B cell (primary cell): ENCODE data around the gene ING4. TPM values are rescaled to one million over a fixed set of nuclear protein-coding genes. Genes with fewer than 3 reads are reported as not detected.

ENCODE experiments used
- ATAC-seq: fragments of 200-7000 bp; cut with Tn5 transposase; one replicate; pipeline ENCODE4 v1.10.0; 2021; ENCODE audit warnings: low read depth, mild to moderate bottlenecking, moderate number of reproducible peaks, moderate library complexity
- CTCF ChIA-PET: fragments of 350-600 bp; sonication (Branson Sonifier 250); formaldehyde crosslinking; loops from one replicate; lab custom pipeline; 2021; ENCODE audit warnings: antibody characterized with exemption, inconsistent platforms; lab: Charles Lee
- POLR2A ChIA-PET: fragments of 350-600 bp; sonication (Branson Sonifier 250); formaldehyde crosslinking; loops from one replicate; lab custom pipeline; 2021; ENCODE audit warnings: antibody characterized with exemption; lab: Charles Lee
- DNase-seq: peaks from one replicate; pipeline ENCODE4 v3.0.0; 2013
- H2AFZ ChIP-seq: 2 replicates; pipeline ENCODE4 v1.6.1; 2012; ENCODE audit warnings: mild to moderate bottlenecking, low read depth, low read length; ENCODE audit not compliant: insufficient read depth, poor library complexity, severe bottlenecking
- H3K27ac ChIP-seq, 2 donors: 1 replicate in 1 of 2; 2 replicates in 1 of 2; pipeline ENCODE4 v1.5.1; 2012 to 2013; ENCODE audit warnings: low read length in 2 of 2, mild to moderate bottlenecking in 2 of 2, moderate library complexity in 1 of 2
- H3K27me3 ChIP-seq, 4 experiments: fragments of 200-600 bp in 1 of 4; sonication (generic) in 1 of 4; replicated peaks in 1 of 4; 1 replicate in 2 of 4; 2 replicates in 2 of 4; pipeline versions ENCODE4 v1.6.1 to v1.7.0; 2013 to 2016; ENCODE audit warnings: low read length in 3 of 4, mild to moderate bottlenecking in 2 of 4, mixed read lengths in 1 of 4, moderate library complexity in 1 of 4; ENCODE audit not compliant: insufficient read depth in 4 of 4, control insufficient read depth in 3 of 4; ENCODE audit errors: control extremely low read depth in 1 of 4
- H3K36me3 ChIP-seq, 2 experiments: replicated peaks in 1 of 2; 1 replicate in 1 of 2; 2 replicates in 1 of 2; pipeline versions ENCODE4 v1.6.1 to v1.7.1; 2013; ENCODE audit warnings: low read length in 1 of 2; ENCODE audit not compliant: insufficient read depth in 2 of 2, control insufficient read depth in 1 of 2; ENCODE audit errors: control extremely low read depth in 1 of 2, extremely low read depth in 1 of 2
- H3K4me1 ChIP-seq, 2 donors: fragments of 200-600 bp in 1 of 2; sonication (generic) in 1 of 2; 1 replicate in 1 of 2; 2 replicates in 1 of 2; pipeline versions ENCODE4 v1.5.1 to v1.6.1; 2013 to 2017; ENCODE audit warnings: low read length in 2 of 2; ENCODE audit not compliant: control insufficient read depth in 2 of 2, insufficient read depth in 2 of 2
- H3K4me2 ChIP-seq: replicated peaks from 2 replicates; pipeline ENCODE3; 2012; ENCODE audit warnings: mild to moderate bottlenecking, low read depth, low read length; ENCODE audit not compliant: poor library complexity, severe bottlenecking
- H3K4me3 ChIP-seq, 5 experiments: fragments of 200-600 bp in 1 of 5; sonication (generic) in 1 of 5; 1 replicate in 3 of 5; 2 replicates in 2 of 5; pipeline versions ENCODE4 v1.5.1 to v1.7.0; 2011 to 2016; ENCODE audit warnings: low read length in 4 of 5, mild to moderate bottlenecking in 4 of 5, low read depth in 2 of 5, control low read depth in 1 of 5, moderate library complexity in 1 of 5; ENCODE audit not compliant: insufficient read depth in 1 of 5; ENCODE audit errors: control extremely low read depth in 1 of 5, extremely low read depth in 1 of 5
- H3K79me2 ChIP-seq: fragments of 200-600 bp; sonication (generic); one replicate; pipeline ENCODE4 v1.6.0; 2016; ENCODE audit warnings: low read length; ENCODE audit not compliant: control insufficient read depth, insufficient read depth
- H3K9ac ChIP-seq: fragments of 200-600 bp; sonication (generic); 2 replicates; pipeline ENCODE4 v1.6.1; 2017; ENCODE audit warnings: mild to moderate bottlenecking, low read length, moderate library complexity
- H3K9me3 ChIP-seq, 3 donors: one replicate each; pipeline versions ENCODE4 v1.6.1 to v1.7.1; 2013; ENCODE audit warnings: low read length in 2 of 3; ENCODE audit not compliant: control insufficient read depth in 2 of 3, insufficient read depth in 1 of 3; ENCODE audit errors: control extremely low read depth in 1 of 3
- H4K20me1 ChIP-seq: 2 replicates; pipeline ENCODE4 v1.6.0; 2012; ENCODE audit warnings: mild to moderate bottlenecking, low read length; ENCODE audit not compliant: insufficient read depth, control insufficient read depth, poor library complexity, severe bottlenecking
- H3K27ac Mint-ChIP-seq: one replicate; pipeline ENCODE4 v1.8.0; 2021; ENCODE audit warnings: mixed read lengths
- H3K27me3 Mint-ChIP-seq: one replicate; pipeline ENCODE4 v1.8.0; 2021; ENCODE audit warnings: mixed read lengths
- H3K4me1 Mint-ChIP-seq: one replicate; pipeline ENCODE4 v1.8.0; 2021; ENCODE audit warnings: mixed read lengths
- H3K4me3 Mint-ChIP-seq: one replicate; pipeline ENCODE4 v1.8.0; 2021; ENCODE audit warnings: mixed read lengths
- H3K9me3 Mint-ChIP-seq: one replicate; pipeline ENCODE4 v1.8.0; 2022; ENCODE audit warnings: mixed read lengths; ENCODE audit not compliant: insufficient read depth
- EZH2 ChIP-seq: IDR thresholded peaks from 2 replicates; pipeline ENCODE4 v1.6.1; 2012; ENCODE audit warnings: borderline replicate concordance, low read depth, mild to moderate bottlenecking, moderate library complexity, low read length; ENCODE audit not compliant: insufficient read depth, poor library complexity, severe bottlenecking
- whole genome bisulfite sequencing: methylation state at CpG from one replicate; pipeline ENCODE4 v1.1.5; 2013; ENCODE audit warnings: missing lambda C conversion rate; ENCODE audit not compliant: insufficient coverage; 5-methylcytosine and 5-hydroxymethylcytosine counted together
- intact Hi-C: fragments of 100-400 bp; cut with micrococcal nuclease; formaldehyde crosslinking; loops from one replicate; pipeline ENCODE4 v1.10.0; 2022
- polyA plus RNA-seq: library from polyadenylated mRNA; depleted of rRNA; stranded (reverse); fragments of >200 nt; gene quantifications from 2 replicates; pipeline ENCODE4 v1.2.3, GENCODE V29; 2012
- total RNA-seq, 2 donors: library from RNA; stranded (reverse); fragments of 120-200 nt in 1 of 2; gene quantifications; 1 replicate in 1 of 2; 2 replicates in 1 of 2; pipeline versions ENCODE4 v1.2.3 to v1.2.4, GENCODE V29; 2013 to 2022
- TF ChIP-seq, protein P1 (sequence below): fragments of 200-600 bp; IDR thresholded peaks from one replicate; pipeline ENCODE4 v1.8.0; 2022; ENCODE audit warnings: antibody characterized with exemption, mild to moderate bottlenecking

ING4 gene
- total and polyA plus RNA-seq, 2 donors (not counting 1 experiment from before 2014, with no cell fraction given), result 81.1 to 110 TPM

DNA sequence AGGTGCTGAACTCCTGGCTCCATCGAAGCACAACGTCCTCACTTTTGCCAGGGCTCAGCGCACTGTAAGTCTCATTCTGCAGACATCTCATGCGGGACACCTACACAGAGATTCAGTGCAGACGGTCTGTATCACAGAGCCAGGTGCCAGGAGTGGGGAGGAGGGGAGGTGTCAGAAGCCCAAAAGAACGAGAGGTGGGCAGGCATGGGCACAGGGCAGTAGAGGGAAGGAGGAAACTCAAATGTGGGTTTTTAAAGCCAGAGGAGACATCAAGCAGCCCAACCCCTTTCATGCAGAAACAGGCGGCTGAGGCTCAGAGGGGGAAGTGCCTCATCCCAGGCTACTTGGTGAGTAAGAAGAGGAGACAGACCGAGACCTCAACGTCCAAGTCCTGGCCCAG lies 24.6 kb downstream of the ING4 start:
- Mint-ChIP-seq H3K9me3 (no peaks in the 10 kb centered on the region), H3K27ac (peak overlapping the region; percentile 97), H3K4me3 (peak overlapping the region; percentile 82), H3K27me3 (no peaks in the 10 kb centered on the region), H3K4me1 (peaks cover 66% of the 10 kb centered on the region)
- TF ChIP-seq EZH2, result no peak
- TF ChIP-seq, protein P1, sequence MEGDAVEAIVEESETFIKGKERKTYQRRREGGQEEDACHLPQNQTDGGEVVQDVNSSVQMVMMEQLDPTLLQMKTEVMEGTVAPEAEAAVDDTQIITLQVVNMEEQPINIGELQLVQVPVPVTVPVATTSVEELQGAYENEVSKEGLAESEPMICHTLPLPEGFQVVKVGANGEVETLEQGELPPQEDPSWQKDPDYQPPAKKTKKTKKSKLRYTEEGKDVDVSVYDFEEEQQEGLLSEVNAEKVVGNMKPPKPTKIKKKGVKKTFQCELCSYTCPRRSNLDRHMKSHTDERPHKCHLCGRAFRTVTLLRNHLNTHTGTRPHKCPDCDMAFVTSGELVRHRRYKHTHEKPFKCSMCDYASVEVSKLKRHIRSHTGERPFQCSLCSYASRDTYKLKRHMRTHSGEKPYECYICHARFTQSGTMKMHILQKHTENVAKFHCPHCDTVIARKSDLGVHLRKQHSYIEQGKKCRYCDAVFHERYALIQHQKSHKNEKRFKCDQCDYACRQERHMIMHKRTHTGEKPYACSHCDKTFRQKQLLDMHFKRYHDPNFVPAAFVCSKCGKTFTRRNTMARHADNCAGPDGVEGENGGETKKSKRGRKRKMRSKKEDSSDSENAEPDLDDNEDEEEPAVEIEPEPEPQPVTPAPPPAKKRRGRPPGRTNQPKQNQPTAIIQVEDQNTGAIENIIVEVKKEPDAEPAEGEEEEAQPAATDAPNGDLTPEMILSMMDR, result no peak
- H3K27me3 ChIP-seq, result no peaks in the 10 kb centered on the region
- POLR2A ChIA-PET, result interaction anchor here (0.6 kb wide), 1 partner anchor 10 kb away, joined by 5 read pairs; no protein-coding TSS in a partner anchor
- peak overlapping the region; percentile 57 for H2AFZ ChIP-seq
- peak overlapping the region; percentile 66 for H3K4me2 ChIP-seq
- CTCF ChIA-PET, result interaction anchor here (0.6 to 1.5 kb wide), 2 partner anchors 17 to 104 kb away, joined by 3 read pairs; partner anchors contain the start of gene GAPDH
- intact Hi-C loops, result loop anchor here (1.0 to 10.0 kb wide), 2 partner anchors 9 to 306 kb away; partner anchors contain the start of genes ACRBP, C12orf57 and RNU7-1
- peak overlapping the region in 1 of 5 experiments; percentile 11 for H3K4me3 ChIP-seq
- ATAC-seq (no peak), DNase-seq (peak; percentile 71)
- WGBS, result 7% methylated on average over 8 of the region's 9 CpGs
- H4K20me1 ChIP-seq, result no peaks in the 10 kb centered on the region
- peaks cover 0 to 1% (median 0%) of the 10 kb centered on the region in 3 donors for H3K9me3 ChIP-seq
- H3K79me2 ChIP-seq, result peaks cover 86% of the 10 kb centered on the region
- H3K4me1 ChIP-seq, result peaks cover 53 to 73% of the 10 kb centered on the region in 2 donors
- peak overlapping the region; percentile 3 for H3K9ac ChIP-seq
- peak overlapping the region; percentile 75 to 82 for H3K27ac ChIP-seq
- peaks cover 0 to 3% of the 10 kb centered on the region in 2 experiments for H3K36me3 ChIP-seq
